ENCODE results near the gene ADAMTS12. TPM values are rescaled to one million over a fixed set of nuclear protein-coding genes. Genes with fewer than 3 reads are reported as not detected.

ADAMTS12 gene
- polyA plus RNA-seq, 3 donors: 0.74 to 17.6 (median 2.4) TPM

GRCh38 chr5:33701251-33701650, 190.5 kb downstream of the ADAMTS12 start:
- H3K27ac ChIP-seq (ENCODE audit: low read depth, low read length): no peak overlapping the region
- 65 to 73% (median 67%) methylated on average over 3 of the region's 3 CpGs for WGBS, 3 donors

- 87 to 93% (median 88%) methylated on average over 3 of the region's 3 CpGs for WGBS, 3 donors
- no peak overlapping the region for H3K27ac ChIP-seq (ENCODE audit: low read depth, low read length)
Measured at GRCh38 chr5:33696411-33696810, 195.4 kb downstream of the ADAMTS12 start.

GRCh38 chr5:33692980-33693379, 198.8 kb downstream of the ADAMTS12 start:
- 82 to 91% (median 90%) methylated on average over 2 of the region's 2 CpGs for WGBS, 3 donors
- H3K27ac ChIP-seq (ENCODE audit: low read depth, low read length): no peak overlapping the region

GRCh38 chr5:33691856-33692255, 199.9 kb downstream of the ADAMTS12 start:
- H3K27ac ChIP-seq (ENCODE audit: low read depth, low read length): no peak overlapping the region

DNA sequence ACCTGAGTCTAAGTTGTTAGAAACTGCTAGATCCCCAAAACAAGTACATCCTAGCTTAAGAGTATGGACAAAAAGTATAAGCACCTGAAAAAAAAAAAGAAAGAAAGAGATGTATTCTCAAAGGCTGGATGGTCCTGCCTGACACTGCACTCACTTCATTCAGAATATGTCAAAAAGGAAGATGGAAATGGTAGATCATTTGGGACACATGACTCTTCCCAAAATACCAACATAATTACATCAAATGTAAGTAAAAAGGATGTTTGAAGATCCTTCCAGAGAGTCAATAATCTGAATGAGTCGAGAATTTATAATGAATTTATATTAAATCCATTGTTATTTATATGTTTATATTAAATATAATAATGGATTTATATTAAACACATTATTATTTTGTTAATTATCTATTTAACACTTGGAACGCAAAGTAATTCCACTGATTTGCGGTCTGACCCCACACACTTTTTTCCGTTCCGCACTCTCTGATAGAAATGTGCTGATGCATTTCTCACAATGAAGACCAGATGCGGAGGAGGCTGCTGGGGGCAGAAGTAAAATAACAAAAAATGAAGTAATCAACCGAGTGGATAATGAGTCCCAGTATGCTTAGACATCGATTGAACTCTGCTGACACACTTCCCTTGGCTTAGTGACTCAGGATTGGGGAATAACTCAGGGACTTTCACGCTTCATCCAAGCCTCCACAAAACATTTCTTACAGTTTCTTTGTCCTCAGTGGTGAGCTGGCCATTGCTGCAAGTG, 201.2 kb downstream of the ADAMTS12 start:
- whole genome bisulfite sequencing, 3 donors: 68 to 80% (median 75%) methylated on average over 9 of the region's 9 CpGs
- no peak overlapping the region for H3K27ac ChIP-seq (ENCODE audit: low read depth, low read length)

DNA sequence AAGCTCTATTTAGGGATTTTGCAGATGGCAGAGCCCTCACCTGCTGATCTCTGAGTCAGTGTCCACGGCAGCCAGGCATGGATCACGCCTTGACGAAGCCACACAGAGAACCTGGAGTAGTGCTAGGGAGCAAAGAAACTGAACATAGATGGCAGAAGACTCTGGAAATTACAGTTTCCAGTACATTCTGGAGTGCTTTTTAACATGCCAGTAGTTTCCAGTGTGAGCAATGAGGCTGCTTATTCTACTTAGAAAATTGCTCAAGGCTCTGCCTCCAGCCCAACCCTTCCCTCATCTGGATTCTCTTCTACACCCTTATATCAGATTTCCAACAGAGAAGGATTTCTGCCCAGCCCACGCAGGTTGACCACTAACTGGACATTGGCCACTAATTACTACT, 203.3 kb downstream of the ADAMTS12 start:
- H3K27ac ChIP-seq (ENCODE audit: low read depth, low read length): no peak overlapping the region

GRCh38 chr5:33688066-33688465, 203.7 kb downstream of the ADAMTS12 start:
- WGBS, 3 donors: 54 to 71% (median 59%) methylated on average over 3 of the region's 3 CpGs
- no peak overlapping the region for H3K27ac ChIP-seq (ENCODE audit: low read depth, low read length)

More for the DNA sequence above, 203.3 kb downstream of the ADAMTS12 start:
- 64 to 78% (median 77%) methylated on average over 4 of the region's 4 CpGs for WGBS, 3 donors

DNA sequence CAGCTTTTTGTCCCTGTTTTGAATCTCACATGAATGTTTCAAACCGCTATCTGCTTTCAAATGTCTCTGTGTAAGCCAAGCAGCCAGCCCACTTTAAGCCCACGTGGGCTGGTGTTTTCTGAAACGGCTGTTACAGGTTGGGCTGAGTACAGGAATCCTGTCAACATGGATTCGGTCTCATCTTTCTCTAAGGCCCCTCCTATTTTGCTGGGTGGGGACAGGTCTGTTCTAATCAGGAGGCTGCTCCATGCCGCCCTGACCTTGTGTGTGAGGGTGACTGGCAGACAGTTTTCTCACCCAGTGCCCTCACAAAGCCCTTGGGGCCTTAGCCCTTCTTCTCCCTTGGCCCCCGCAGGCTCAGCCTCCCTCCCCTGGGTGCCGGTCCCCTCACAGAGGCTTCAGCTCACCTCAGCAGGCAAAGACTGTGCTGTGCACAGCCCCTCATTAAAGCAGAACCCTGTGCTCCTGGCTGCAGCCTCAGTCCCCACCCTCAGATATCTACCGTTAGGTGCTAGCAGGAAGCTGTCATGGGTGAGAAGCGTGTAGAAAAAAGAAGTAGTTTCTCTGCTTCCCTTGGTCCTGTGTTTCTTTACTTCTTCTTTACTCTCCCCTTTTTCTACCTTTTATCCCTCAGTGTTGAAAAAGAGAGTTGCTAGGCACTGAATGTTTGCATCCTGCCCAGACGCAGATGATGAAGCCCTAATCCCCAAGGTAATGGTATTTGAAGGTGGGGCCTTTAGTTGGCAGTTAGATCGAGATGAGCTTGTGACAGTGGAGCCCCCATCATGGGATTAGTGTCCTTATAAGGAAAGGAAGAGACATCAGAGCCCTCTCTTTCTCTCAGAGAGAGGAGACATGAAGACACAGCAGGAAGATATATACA, 205.7 kb downstream of the ADAMTS12 start:
- no peak overlapping the region for H3K27ac ChIP-seq (ENCODE audit: low read depth, low read length)
- WGBS, 3 donors: 44 to 62% (median 58%) methylated on average over 11 of the region's 11 CpGs

GRCh38 chr5:33684496-33685159, 207.2 kb downstream of the ADAMTS12 start:
- no peak overlapping the region for H3K27ac ChIP-seq (ENCODE audit: low read depth, low read length)
- WGBS, 3 donors: 46 to 52% (median 50%) methylated on average over 7 of the region's 7 CpGs

GRCh38 chr5:33679791-33680190, 212.0 kb downstream of the ADAMTS12 start:
- no peak overlapping the region for H3K27ac ChIP-seq (ENCODE audit: low read depth, low read length)
- WGBS, 3 donors: 52 to 74% (median 67%) methylated on average over 2 of the region's 2 CpGs

GRCh38 chr5:33675958-33676464, 215.8 kb downstream of the ADAMTS12 start:
- WGBS, 3 donors: 27 to 50% (median 49%) methylated on average over 3 of the region's 3 CpGs
- no peak overlapping the region for H3K27ac ChIP-seq (ENCODE audit: low read depth, low read length)

DNA sequence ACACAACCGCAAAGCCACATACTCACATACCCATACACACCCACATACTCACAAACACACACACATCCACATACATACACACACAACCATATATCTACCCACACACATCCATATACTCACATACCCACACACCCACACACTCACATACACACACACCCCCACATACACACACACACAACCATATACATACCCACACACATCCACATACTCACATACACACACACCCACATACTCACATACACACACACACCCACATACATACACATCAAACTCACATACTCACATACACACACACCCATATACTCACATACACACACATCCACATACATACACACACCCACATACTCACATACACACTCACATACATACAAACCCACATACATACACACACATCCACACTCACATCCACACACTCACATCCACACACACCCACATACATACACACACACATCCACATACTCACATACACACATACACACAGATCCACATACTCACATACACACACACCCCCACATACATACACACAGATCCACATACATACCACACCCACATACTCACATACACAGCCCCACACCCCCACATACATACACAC, 220.0 kb downstream of the ADAMTS12 start:
- 89 to 98% (median 92%) methylated on average over 1 of the region's 1 CpG for WGBS, 3 donors
- H3K27ac ChIP-seq (ENCODE audit: low read depth, low read length): no peak overlapping the region

DNA sequence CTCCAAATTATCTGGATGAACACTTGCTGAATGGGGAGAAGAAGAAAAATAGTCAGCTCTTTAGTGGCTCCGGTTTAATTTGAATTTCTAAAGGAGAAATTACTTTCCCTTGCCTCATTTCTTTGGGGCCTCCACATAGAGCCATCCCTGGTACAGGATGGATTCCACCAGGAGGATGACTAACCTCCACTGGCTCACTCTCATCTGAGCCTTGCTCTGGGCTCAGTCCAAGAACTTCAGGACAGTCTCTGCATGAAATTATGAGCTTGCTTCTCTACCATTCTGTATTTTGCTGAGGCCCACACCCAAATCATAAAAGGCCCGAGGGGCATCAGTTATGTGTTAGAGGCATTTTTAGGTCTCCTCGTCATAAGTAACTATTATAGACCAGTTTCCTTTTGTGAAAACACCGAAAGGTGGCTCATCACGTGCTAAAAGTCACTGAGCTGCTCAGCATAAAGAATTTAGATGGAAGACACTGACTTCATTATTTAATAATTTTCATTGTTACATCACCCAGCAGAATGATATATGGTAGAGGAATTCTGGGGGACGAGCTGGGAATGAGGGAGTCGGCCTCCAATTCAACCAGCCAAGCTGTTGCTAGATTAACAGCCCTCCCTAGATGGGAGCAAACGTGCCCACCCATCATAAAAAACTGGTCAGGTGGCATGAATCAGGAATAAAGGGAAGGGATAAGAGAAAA, 228.9 kb downstream of the ADAMTS12 start:
- 69 to 86% (median 75%) methylated on average over 8 of the region's 8 CpGs for WGBS, 3 donors
- no peak overlapping the region for H3K27ac ChIP-seq (ENCODE audit: low read depth, low read length)

DNA sequence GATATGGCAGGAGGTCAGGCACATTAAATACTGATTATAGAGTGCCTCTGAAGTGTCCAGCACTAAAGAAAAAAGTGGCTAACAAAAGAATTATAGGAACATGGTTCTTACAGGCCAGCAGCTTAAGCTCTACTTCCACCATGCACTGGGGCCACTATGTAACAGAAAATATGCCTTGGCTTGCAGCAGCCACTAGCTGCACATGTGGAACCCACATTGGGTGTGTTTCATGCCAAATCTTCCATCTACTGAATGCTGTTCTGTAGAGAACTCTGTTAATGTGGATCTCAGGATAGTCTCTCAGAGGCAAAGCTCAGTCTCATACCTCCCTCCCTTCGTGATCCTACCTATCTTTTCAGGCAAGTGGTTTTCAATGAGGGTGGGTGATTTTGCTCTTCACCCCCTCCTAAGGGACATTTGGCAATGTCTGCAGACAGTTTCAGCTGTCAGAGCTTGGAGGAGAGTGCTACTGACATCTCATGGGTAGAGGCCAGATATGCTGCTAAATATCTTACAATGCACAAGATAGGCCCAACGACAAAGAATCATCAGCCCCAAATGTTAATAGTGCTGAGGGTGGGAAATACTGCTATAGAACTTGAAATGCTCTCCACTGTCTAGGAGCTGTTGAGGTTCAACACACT, 232.1 kb downstream of the ADAMTS12 start:
- no peak overlapping the region for H3K27ac ChIP-seq (ENCODE audit: low read depth, low read length)
- 76 to 84% (median 78%) methylated on average over 2 of the region's 2 CpGs for WGBS, 3 donors

GRCh38 chr5:33657804-33658440, 233.9 kb downstream of the ADAMTS12 start:
- no peak overlapping the region for H3K27ac ChIP-seq (ENCODE audit: low read depth, low read length)
- WGBS, 3 donors: 73 to 85% (median 81%) methylated on average over 5 of the region's 5 CpGs

GRCh38 chr5:33657176-33657575, 234.6 kb downstream of the ADAMTS12 start:
- no peak overlapping the region for H3K27ac ChIP-seq (ENCODE audit: low read depth, low read length)

DNA sequence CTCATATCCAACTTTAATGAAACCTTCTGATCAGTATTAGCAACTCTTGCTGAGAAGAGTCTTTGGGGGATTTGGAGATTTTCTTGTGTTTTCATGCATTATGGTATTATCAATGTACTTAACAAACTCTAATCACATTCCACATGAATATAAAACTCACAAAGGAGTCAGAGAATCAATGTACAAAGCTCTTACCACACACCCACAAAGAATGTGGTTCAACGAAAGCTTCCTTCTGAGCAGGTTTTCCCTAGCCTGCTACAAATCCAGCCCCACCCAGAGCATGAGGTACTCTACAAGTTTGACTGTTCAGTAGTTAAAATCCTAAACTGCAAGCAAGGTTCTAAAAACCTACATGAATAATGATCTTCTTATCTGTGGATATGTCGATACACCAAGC, 240.9 kb downstream of the ADAMTS12 start:
- no peak overlapping the region for H3K27ac ChIP-seq (ENCODE audit: low read depth, low read length)
- 61 to 90% (median 84%) methylated on average over 2 of the region's 2 CpGs for WGBS, 3 donors

All from adipose tissue (tissue), 3 donors.